Body of pancreas (tissue), 4 donors: ENCODE measurements around the gene FBXO31. TPM values are rescaled to one million over a fixed set of nuclear protein-coding genes. Genes with fewer than 3 reads are reported as not detected.
A peak's percentile ranks its signal among the peaks of the same experiment; 100 is the strongest.

Experiments
- ATAC-seq: fragments of 150-250 bp; one replicate; pipeline ENCODE4 v1.9.1; 2016
- DNase-seq, 4 donors: peaks; one replicate each; pipeline ENCODE4 v3.0.0-alpha.2; 2019
- H3K27ac ChIP-seq, 4 donors: fragments of 200-600 bp; sonication (generic); 1 replicate in 3 of 4; 2 replicates in 1 of 4; pipeline versions ENCODE4 v1.5.1 to v1.6.1; 2016 to 2019; ENCODE audit warnings: mild to moderate bottlenecking in 1 of 4, mixed read lengths in 1 of 4, moderate library complexity in 1 of 4
- H3K27me3 ChIP-seq, 2 donors: fragments of 200-600 bp; sonication (generic); one replicate each; pipeline ENCODE4 v1.6.0; 2016; ENCODE audit warnings: mild to moderate bottlenecking in 1 of 2
- H3K36me3 ChIP-seq, 2 donors: fragments of 200-600 bp; sonication (generic); replicated peaks in 1 of 2; 2 replicates each; pipeline ENCODE4 v1.5.1; 2016; ENCODE audit warnings: low read depth in 2 of 2; ENCODE audit not compliant: insufficient read depth in 1 of 2
- H3K4me1 ChIP-seq: fragments of 200-600 bp; sonication (generic); one replicate; pipeline ENCODE4 v1.6.0; 2016
- H3K4me3 ChIP-seq, 2 donors: fragments of 200-600 bp; sonication (generic); 1 replicate in 1 of 2; 2 replicates in 1 of 2; pipeline ENCODE4 v1.5.1; 2016 to 2019
- H3K9me3 ChIP-seq, 3 donors: fragments of 200-600 bp; sonication (generic); 1 replicate in 2 of 3; 2 replicates in 1 of 3; pipeline ENCODE4 v1.5.1; 2016
- CTCF ChIP-seq, 7 experiments: fragments of 450-650 bp in 4 of 7; fragments of 200-600 bp in 3 of 7; sonication (generic) in 3 of 7; IDR thresholded peaks; one replicate each; pipeline ENCODE4 v1.5.1; 2016 to 2019; ENCODE audit warnings: antibody characterized with exemption in 7 of 7
- POLR2A ChIP-seq, 3 donors: fragments of 450-650 bp; IDR thresholded peaks; one replicate each; pipeline ENCODE4 v1.6.1; 2016; ENCODE audit warnings: antibody characterized with exemption in 3 of 3, mild to moderate bottlenecking in 2 of 3
- WGBS, 2 donors: methylation state at CpG; one replicate each; pipeline ENCODE4 v1.1.5; 2017; 5-methylcytosine and 5-hydroxymethylcytosine counted together
- intact Hi-C: fragments of 100-400 bp; cut with DNase I; formaldehyde crosslinking; loops from one replicate; pipeline ENCODE4 v1.15.1; 2023
- total RNA-seq, 2 donors: library from RNA; depleted of rRNA; stranded (reverse); fragments of >200 nt; gene quantifications; one replicate each; pipeline ENCODE4 v1.1.0, GENCODE V29; 2016

The FBXO31 gene
- total RNA-seq, 2 donors from 2014 or later, result 35.5 to 46.8 TPM

GRCh38 chr16:87323727-87324410, 59.7 kb downstream of the FBXO31 start:
- Histone ChIP-seq H3K36me3 (no peaks in the 10 kb centered on the region), H3K27me3 (no peaks in the 10 kb centered on the region), H3K27ac (no peak overlapping the region), H3K4me1 (peaks cover 8% of the 10 kb centered on the region), H3K9me3 (no peaks in the 10 kb centered on the region), H3K4me3 (no peak overlapping the region)
- TF ChIP-seq CTCF (IDR thresholded peaks at IDR 0.05) (no peak), POLR2A (IDR thresholded peaks at IDR 0.05) (no peak)
- intact Hi-C loops, result loop anchor here (5.0 kb wide), 1 partner anchor 53 kb away; no protein-coding TSS in a partner anchor
- WGBS, 2 donors, result 78 to 85% methylated on average over 14 to 21 of the region's 21 CpGs
- no peak for ATAC-seq
- no peak for DNase-seq

GRCh38 chr16:87322833-87323726, 60.5 kb downstream of the FBXO31 start:
- H3K27ac ChIP-seq, result no peak overlapping the region
- H3K4me3 ChIP-seq, result no peak overlapping the region
- H3K4me1 ChIP-seq, result peaks cover 14% of the 10 kb centered on the region
- WGBS, 2 donors, result 89 to 91% methylated on average over 14 to 35 of the region's 35 CpGs
- intact Hi-C loops, result loop anchor here (5.0 kb wide), 1 partner anchor 54 kb away; no protein-coding TSS in a partner anchor
- TF ChIP-seq POLR2A (IDR thresholded peaks at IDR 0.05) (no peak), CTCF (IDR thresholded peaks at IDR 0.05) (no peak)
- no peaks in the 10 kb centered on the region for H3K9me3 ChIP-seq
- H3K36me3 ChIP-seq, result no peaks in the 10 kb centered on the region
- no peaks in the 10 kb centered on the region for H3K27me3 ChIP-seq
- ATAC-seq, result no peak
- DNase-seq, result no peak

- intact Hi-C loops, result loop anchor here (5.0 kb wide), 1 partner anchor 55 kb away; no protein-coding TSS in a partner anchor
- no peak for TF ChIP-seq POLR2A (IDR thresholded peaks at IDR 0.05)
- no peak for TF ChIP-seq CTCF (IDR thresholded peaks at IDR 0.05)
- Histone ChIP-seq H3K4me1 (peaks cover 15% of the 10 kb centered on the region), H3K27me3 (no peaks in the 10 kb centered on the region), H3K9me3 (no peaks in the 10 kb centered on the region), H3K27ac (no peak overlapping the region), H3K36me3 (no peaks in the 10 kb centered on the region), H3K4me3 (no peak overlapping the region)
- WGBS, 2 donors, result 86 to 91% methylated on average over 6 to 9 of the region's 9 CpGs
- DNase-seq, result no peak
- ATAC-seq, result no peak
Observed at GRCh38 chr16:87322360-87322759, 61.2 kb downstream of the FBXO31 start.

GRCh38 chr16:87321336-87322107, 62.1 kb downstream of the FBXO31 start:
- H3K9me3 ChIP-seq, result no peaks in the 10 kb centered on the region
- WGBS, 2 donors, result 82 to 84% methylated on average over 20 of the region's 20 CpGs
- H3K36me3 ChIP-seq, result no peaks in the 10 kb centered on the region
- no peak overlapping the region for H3K4me3 ChIP-seq
- no peak overlapping the region for H3K27ac ChIP-seq
- no peaks in the 10 kb centered on the region for H3K27me3 ChIP-seq
- peaks cover 15% of the 10 kb centered on the region for H3K4me1 ChIP-seq
- TF ChIP-seq POLR2A (IDR thresholded peaks at IDR 0.05) (no peak), CTCF (IDR thresholded peaks at IDR 0.05) (no peak)
- DNase-seq, result peak in 1 of 4 donors; percentile 22
- no peak for ATAC-seq
- intact Hi-C loops, result loop anchor here (5.0 kb wide), 1 partner anchor 56 kb away; no protein-coding TSS in a partner anchor
